Stimulated activated CD8-positive, alpha-beta memory T cell treated with anti-CD3 and anti-CD28 coated beads, Interleukin-7, amount 100 ng/mL, for 4 hours (primary cell): ENCODE results near the gene RO60.
"Not testable (repeated sequence)": the region's sequence is repeated elsewhere in the genome, so short reads cannot be mapped to it uniquely, and the experiment has no call there.

Experiments used
- DNase-seq, 2 donors: peaks; one replicate each; pipeline ENCODE4 v3.0.0-alpha.2; 2020; ENCODE audit warnings: low read depth in 2 of 2

The RO60 gene

DNA sequence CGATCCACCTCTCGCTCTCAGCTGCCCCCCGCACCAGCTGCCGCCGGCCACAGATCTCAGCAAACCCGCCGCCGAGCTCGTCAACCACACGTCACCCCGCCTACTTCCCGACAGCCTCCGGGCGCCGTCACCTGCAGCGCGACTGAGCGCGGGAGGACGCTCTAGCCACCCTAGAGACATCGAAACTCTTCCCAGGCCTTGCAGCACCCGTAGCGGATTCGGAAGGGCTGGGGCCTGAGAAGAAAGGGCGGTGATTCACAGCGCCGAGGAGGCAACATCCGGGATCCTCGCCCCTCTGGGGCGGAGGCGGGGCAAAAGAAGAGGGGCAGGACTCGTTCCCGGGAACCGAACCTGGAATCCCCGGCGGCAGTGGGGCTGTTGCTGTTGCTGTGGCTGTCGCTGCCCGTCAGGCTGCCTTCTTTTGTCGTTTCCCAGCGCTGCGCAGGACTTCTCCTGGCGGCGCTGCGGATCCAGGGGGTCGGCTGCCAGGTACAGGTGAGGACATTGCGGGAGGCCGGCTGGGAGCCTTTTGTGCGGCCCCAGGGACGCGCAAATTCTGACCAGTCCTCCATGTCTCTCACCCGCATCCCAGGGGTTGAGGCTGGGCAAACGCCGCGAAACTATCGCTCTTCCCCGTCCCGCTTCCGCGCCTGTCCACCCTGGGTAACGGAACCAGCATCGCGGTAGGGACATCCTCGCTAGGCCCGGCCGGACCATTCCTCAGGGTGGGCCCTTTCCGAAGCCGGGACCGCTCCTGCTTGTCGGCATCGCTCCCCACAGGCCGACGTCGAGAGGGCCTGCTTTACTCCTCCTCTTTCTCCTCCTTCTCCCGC is at the start of gene RO60, which contains the start of gene UCHL5:
TSS of gene RO60 (plus strand) at position 331 of the 833 bp plus-strand sequence. CDS start 9,443 bp downstream, outside the sequence.
TSS of gene UCHL5 (minus strand) at position 79 of the 833 bp plus-strand sequence. CDS start 100 bp downstream, outside the sequence.
- peak; percentile 92 to 93 for DNase-seq

DNA sequence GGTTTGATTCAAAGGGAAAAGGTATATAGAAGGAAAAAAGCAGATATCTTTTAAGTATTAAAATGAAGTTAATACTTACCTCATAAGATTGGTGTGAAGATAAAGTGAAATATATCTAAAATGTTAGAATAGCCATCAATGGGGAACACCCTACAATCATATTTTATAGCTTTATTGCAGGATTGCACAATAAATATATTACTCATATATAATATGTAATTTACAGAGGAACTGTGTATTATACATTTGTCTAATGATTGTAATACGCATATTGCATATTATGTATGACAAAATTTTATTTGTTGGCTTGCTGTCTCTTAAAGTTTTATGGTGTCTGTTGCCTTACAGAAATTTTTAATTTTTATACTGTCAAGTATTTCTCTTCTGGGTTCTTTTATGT is 48.0 kb upstream of the RO60 start:
- DNase-seq, result no peak

DNA sequence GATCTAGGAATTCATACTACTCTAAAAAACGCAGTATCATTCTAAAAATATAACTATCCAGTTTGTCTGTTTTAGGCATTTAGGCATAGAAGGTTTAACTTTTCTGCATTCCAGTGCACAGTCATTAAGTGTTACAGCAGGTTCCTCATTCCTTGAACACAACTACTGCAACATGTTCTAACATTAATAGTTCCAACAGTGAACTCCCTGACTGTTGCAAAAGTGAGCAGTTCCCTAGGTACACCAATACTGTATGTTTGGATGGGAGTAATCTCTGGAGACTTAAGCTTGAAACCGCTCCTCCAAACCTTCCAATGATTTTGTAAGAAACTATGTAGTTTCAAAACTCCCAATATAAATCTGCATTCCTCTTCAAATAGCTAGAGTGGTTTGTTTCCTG is 46.4 kb upstream of the RO60 start:
- no peak for DNase-seq

- DNase-seq, result no peak
Measured at GRCh38 chr1:193013707-193014106, 45.7 kb upstream of the RO60 start.

DNA sequence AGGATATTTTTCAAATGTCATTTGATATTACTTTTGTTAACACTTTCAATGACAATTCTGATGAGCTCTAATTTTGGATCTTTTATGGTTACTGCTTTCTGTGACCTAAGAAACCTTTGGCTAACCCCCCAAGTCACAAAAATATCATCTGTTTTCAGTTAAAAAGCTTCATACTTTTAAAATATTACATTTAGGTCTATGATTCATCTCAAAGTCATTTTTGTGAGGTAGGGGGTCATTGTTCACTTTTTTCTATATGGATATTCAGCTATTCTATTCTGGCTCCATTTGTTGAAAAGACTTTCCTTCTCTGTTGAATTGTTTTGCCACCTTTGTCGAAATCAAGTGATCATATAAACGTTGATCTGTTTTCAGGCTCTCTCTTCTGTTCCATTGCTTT is 45.0 kb upstream of the RO60 start:
- no peak for DNase-seq

DNA sequence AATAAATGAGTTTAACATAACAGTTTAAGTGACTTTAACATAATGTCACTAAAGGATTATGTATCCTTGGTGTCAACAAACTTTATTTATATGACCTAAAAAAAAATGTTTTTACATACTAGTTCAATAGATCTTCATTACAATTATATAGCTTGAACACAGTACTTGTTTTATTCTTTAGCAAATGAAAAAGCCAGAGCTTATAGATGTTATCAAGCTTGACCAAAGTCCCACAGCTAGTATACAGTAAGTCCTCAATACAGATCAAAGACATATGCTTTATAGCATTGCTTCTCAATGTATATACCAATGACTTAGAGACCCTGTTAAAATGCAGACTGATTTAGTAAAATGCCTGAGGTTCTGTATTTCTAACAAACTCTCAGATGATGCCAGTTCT is 42.6 kb upstream of the RO60 start:
- no peak for DNase-seq

GRCh38 chr1:193019442-193020026 is 39.9 kb upstream of the RO60 start:
- DNase-seq, result no peak

- DNase-seq, result no peak
Measured at GRCh38 chr1:193025218-193025617, 34.2 kb upstream of the RO60 start.

GRCh38 chr1:193030280-193030679 is 29.1 kb upstream of the RO60 start:
- no peak for DNase-seq

GRCh38 chr1:193031431-193031830 is 28.0 kb upstream of the RO60 start:
- no peak for DNase-seq

DNA sequence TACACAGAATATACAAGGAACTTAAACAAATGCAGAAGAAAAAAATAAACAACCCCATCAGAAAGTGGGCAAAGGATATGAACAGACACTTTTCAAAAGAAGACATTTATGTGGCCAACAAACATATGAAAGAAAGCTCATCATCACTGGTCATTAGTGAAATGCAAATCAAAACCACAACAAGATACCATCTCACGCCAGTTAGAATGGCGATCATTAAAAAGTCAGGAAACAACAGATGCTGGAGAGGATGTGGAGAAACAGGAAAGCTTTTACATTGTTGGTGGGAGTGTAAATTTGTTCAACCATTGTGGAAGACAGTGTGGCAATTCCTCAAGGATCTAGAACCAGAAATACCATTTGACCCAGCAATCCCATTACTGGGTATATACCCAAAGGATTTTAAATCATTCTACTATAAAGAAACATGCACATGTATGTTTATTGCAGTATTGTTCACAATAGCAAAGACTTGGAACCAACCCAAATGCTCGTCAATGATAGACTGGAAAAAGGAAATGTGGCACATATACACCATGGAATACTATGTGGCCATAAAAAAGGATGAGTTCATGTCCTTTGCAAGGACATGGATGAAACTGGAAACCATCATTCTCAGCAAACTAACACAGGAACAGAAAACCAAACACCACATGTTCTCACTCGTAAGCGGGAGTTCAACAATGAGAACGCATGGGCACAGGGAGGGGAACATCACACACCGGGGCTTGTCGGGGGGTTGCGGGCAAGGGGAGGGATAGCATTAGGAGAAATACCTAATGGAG is 26.6 kb upstream of the RO60 start:
- DNase-seq, result not testable (repeated sequence)

DNA sequence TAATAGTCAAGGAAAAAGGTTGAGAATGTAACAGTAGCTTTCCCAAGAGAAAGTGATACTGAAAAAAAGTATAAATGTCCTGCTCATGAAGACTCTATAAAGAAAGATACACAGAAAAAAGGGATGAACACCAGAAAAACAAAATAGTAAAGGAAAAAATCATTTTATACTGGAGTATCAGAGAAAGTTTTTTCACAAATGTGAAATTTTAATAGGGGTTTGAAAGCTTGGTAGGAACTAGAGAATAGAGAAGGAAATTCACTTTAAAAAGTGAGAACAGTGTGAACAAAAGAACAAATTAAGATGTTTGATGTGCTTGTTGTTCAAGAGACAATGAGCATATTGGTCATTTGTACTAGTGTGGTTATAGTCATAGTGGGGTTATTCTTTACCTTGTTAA is 25.8 kb upstream of the RO60 start:
- no peak for DNase-seq

- no peak for DNase-seq
Measured at GRCh38 chr1:193036337-193037047, 22.9 kb upstream of the RO60 start.

DNA sequence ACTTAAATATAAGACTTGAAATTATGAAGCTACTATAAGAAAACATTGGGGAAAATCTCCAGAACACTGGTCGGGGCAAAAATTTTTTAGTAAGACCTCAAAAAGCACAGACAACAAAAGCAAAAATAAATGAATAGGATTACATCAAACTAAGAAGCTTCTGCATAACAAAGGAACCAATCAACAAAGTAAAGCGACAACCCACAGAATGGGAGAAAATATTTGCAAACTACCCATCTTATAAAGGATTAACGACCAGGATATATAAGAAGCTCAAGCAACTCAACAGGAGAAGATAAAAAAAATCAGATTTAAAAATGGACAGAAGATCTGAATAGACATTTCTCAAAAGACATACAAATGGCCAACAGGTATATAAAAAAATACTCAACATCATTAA is 19.4 kb upstream of the RO60 start:
- no peak for DNase-seq

DNA sequence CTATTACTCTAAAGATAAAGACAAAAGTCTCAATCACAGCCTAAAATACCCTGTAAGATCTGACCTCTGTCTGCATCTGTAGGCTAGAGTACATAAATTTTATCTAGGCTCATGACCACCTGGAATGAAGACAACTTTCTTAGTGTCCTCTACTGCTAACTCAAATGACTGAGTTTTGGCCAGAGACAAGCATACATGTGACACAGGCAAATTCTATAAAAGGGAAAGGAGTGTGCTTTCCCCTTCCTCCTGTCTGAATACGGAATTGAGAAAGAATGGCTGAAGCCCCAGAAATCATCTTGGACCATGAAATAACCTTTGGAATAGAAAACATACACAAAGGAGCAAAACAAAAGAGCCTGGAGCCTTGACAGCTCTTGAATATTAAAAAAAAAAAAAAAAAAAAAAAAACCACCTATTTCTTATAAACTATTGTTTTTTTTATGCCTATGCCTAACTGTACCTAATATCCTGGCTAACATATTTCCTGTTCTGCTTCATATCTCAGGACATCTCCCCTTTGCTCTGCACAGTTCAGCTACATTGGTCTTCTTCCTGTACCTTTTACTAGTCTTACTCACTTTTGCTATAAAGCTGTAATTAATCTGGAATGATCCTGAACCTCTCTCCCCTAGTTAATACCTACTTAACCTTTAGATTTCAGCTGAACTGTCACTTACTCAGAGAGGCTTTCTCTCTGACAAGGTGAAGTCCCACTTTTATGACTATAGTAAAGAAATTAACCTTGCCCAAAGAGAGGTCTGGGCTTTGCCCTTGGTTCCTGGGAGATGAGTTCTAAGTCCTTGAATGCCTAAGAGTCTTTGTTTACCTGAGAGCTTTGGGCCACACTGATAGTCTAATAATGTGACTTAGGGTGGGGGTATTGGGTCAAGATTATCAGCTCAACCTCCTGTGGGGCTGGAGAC is 16.4 kb upstream of the RO60 start:
- no peak for DNase-seq

- DNase-seq, result not testable (repeated sequence)
Measured at GRCh38 chr1:193048913-193049312, 10.5 kb upstream of the RO60 start.

- no peak for DNase-seq
Measured at GRCh38 chr1:193054169-193054675, 5.2 kb upstream of the RO60 start.

DNA sequence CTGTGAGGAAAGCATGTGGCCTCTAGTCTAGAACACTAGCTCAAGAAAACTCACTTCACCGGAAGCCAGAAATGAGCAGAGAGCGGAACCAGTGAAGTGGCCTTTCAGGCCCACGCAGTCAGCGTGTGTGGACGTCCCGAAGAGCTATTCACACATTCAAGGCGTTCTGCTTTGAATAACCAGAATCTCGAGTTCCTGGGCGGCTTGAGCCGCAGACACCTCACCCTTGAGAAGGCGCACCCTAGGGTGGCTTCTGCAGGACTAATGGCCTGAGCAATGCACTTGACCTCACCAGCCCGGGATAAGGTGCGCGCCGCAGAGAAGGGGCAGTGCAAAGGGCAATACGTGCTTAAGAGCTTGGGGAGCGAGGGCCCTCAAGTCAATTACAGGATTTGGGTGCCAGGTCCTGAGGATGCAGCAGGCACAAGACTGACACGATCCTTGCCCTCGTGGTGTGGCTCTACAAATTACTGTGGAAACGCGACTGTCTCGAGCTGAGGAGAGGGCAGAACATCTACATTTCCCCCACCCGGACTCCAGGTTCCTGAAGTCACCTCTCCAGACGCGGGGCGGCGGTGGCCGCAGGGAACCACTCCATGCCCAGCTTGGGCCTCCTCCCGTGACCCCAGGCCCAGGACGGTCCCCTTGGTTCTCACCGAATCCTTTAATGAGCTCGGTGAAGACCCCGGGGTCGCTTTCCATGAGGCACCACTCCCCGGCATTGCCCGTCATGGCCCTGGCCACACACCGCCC is 707 bp upstream of the RO60 start:
- peak; percentile 49 to 55 for DNase-seq

GRCh38 chr1:193060115-193060403 is 647 bp downstream of the RO60 start:
- DNase-seq, result no peak

DNA sequence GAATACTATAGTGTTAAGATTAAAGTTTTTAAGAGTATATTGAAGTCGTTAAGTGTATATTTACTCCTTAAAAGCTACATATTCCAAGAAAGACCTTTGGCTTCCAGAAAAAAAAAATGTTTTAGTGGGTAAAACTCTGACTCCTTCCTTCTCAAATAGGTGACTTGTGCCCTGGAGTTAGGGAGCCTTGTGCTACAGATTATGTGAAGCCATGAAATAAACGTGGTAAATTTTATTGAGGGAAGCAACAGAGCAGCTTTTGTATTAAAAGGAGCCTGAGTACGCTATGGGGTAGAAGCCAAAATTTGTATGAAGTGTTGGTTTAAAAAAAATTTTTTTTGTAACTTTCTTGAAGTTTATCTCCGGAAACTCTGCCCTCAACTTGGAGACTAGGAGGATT is 994 bp downstream of the RO60 start:
- no peak for DNase-seq
